NCI-H2081 (cell line): ENCODE measurements around the gene SIPA1L2.

ENCODE experiments used
- DNase-seq, 2 experiments: peaks; one replicate each; lab custom pipeline; 2025; lab: John Stamatoyannopoulos, UW

Gene SIPA1L2

GRCh38 chr1:232589812-232590743, 39.9 kb downstream of the SIPA1L2 start:
- no peak for DNase-seq

- DNase-seq, result no peak
Observed at GRCh38 chr1:232589111-232589811, 40.7 kb downstream of the SIPA1L2 start.

GRCh38 chr1:232587141-232588008, 42.6 kb downstream of the SIPA1L2 start:
- no peak for DNase-seq

- peak in 1 of 2 experiments; percentile 23 for DNase-seq
Observed at GRCh38 chr1:232586679-232587078, 43.3 kb downstream of the SIPA1L2 start.

GRCh38 chr1:232585486-232585885, 44.4 kb downstream of the SIPA1L2 start:
- no peak for DNase-seq

- DNase-seq, result no peak
Observed at GRCh38 chr1:232581932-232582331, 48.0 kb downstream of the SIPA1L2 start.
